ENCODE measurements around the gene AKNA. TPM values are rescaled to one million over a fixed set of nuclear protein-coding genes. Genes with fewer than 3 reads are reported as not detected.

The AKNA gene
- 98.1 TPM for total RNA-seq (2013)
- polyA plus RNA-seq (100 to 1,000 TPM in 1 of 3 donors, 1 to 10 TPM in 2; 3.3 to 147 (median 7.3) TPM), polyA minus RNA-seq (162 and 238 TPM in 2 replicates), total RNA-seq (34.3 to 263 (median 181) reads per million in 11 experiments)

GRCh38 chr9:114387680-114388356 lies at the start of gene AKNA:
Gene AKNA, minus strand, starts transcription at chr9:114387982. Its CDS starts 6,649 bp downstream, at chr9:114381333.
- Mint-ChIP-seq H3K36me3 (peaks cover 44 to 69% of the 10 kb centered on the region in 2 donors), H3K27me3 (ENCODE audit: low read depth in 3 of 3) (peaks cover 0 to 2% (median 0%) of the 10 kb centered on the region in 3 donors), H3K9me3 (peaks cover 0 to 3% (median 0%) of the 10 kb centered on the region in 7 donors), H3K4me1 (peaks cover 77% of the 10 kb centered on the region), H3K27ac (peak within 1 kb of the TSS; percentile 96 to 100 (median 99)), H3K4me3 (peak within 1 kb of the TSS; percentile 97 to 98)
- H3K4me1 ChIP-seq (ENCODE audit: control insufficient read depth in 1 of 2, insufficient read depth in 2 of 2, low read length in 2 of 2) = peaks cover 67 to 79% of the 10 kb centered on the region in 2 donors
- DNase-seq = peak; percentile 48 to 56 (median 49)
- peak within 1 kb of the TSS; percentile 68 to 89 (median 88) for H3K4me3 ChIP-seq (replicated peaks in 1 of 3; ENCODE audit: low read depth in 2 of 3, low read length in 3 of 3)
- H2AFZ ChIP-seq (ENCODE audit: insufficient read depth, low read depth, low read length, poor library complexity, severe bottlenecking) = peak within 1 kb of the TSS; percentile 57
- no peaks in the 10 kb centered on the region for H3K9me3 ChIP-seq (replicated peaks in 1 of 2; ENCODE audit: control insufficient read depth in 1 of 2, insufficient read depth in 1 of 2, low read length in 2 of 2)
- WGBS (ENCODE audit: insufficient coverage) = under 1% methylated on average over 21 of the region's 25 CpGs
- peak within 1 kb of the TSS; percentile 98 to 100 for H3K27ac ChIP-seq (ENCODE audit: low read depth in 1 of 2, low read length in 2 of 2)
- no peaks in the 10 kb centered on the region for H3K27me3 ChIP-seq (ENCODE audit: control insufficient read depth in 2 of 2, insufficient read depth in 2 of 2, low read length in 2 of 2)
- intact Hi-C loops (cut with micrococcal nuclease) = loop anchor here (1.0 to 5.0 kb wide), 4 partner anchors 9 to 41 kb away; no protein-coding TSS in a partner anchor
- H3K4me2 ChIP-seq (replicated peaks; ENCODE audit: extremely low read depth, low read length, poor library complexity, severe bottlenecking) = peak within 1 kb of the TSS; percentile 81
- no peak for TF ChIP-seq CTCF (IDR thresholded peaks at IDR 0.05)
- peaks cover 52% of the 10 kb centered on the region for H4K20me1 ChIP-seq (ENCODE audit: insufficient read depth, low read length)
- H3K36me3 ChIP-seq (replicated peaks in 1 of 2; ENCODE audit: control insufficient read depth in 1 of 2, insufficient read depth in 2 of 2, low read length in 2 of 2) = peaks cover 4 to 21% of the 10 kb centered on the region in 2 donors
- H3K79me2 ChIP-seq (ENCODE audit: insufficient read depth, low read length) = peaks cover 99% of the 10 kb centered on the region
- H3K9ac ChIP-seq (ENCODE audit: insufficient read depth, low read length, poor library complexity, severe bottlenecking) = peak within 1 kb of the TSS; percentile 87

GRCh38 chr9:114437401-114437893 lies 49.7 kb upstream of the AKNA start:
- H3K36me3 Mint-ChIP-seq = no peaks in the 10 kb centered on the region
- H3K27me3 Mint-ChIP-seq (ENCODE audit: low read depth in 3 of 3) = no peaks in the 10 kb centered on the region
- no peaks in the 10 kb centered on the region for H3K9me3 Mint-ChIP-seq
- Histone ChIP-seq H3K9me3 (replicated peaks in 1 of 2; ENCODE audit: control insufficient read depth in 1 of 2, insufficient read depth in 1 of 2, low read length in 2 of 2) (no peaks in the 10 kb centered on the region), H4K20me1 (ENCODE audit: insufficient read depth, low read length) (no peaks in the 10 kb centered on the region), H3K36me3 (replicated peaks in 1 of 2; ENCODE audit: control insufficient read depth in 1 of 2, insufficient read depth in 2 of 2, low read length in 2 of 2) (no peaks in the 10 kb centered on the region), H3K4me1 (ENCODE audit: control insufficient read depth in 1 of 2, insufficient read depth in 2 of 2, low read length in 2 of 2) (no peaks in the 10 kb centered on the region), H3K27me3 (ENCODE audit: control insufficient read depth in 2 of 2, insufficient read depth in 2 of 2, low read length in 2 of 2) (no peaks in the 10 kb centered on the region), H3K4me2 (replicated peaks; ENCODE audit: extremely low read depth, low read length, poor library complexity, severe bottlenecking) (no peak overlapping the region), H3K4me3 (replicated peaks in 1 of 3; ENCODE audit: low read depth in 2 of 3, low read length in 3 of 3) (no peak overlapping the region), H3K79me2 (ENCODE audit: insufficient read depth, low read length) (no peaks in the 10 kb centered on the region), H3K27ac (ENCODE audit: low read depth in 1 of 2, low read length in 2 of 2) (no peak overlapping the region), H3K9ac (ENCODE audit: insufficient read depth, low read length, poor library complexity, severe bottlenecking) (no peak overlapping the region), H2AFZ (ENCODE audit: insufficient read depth, low read depth, low read length, poor library complexity, severe bottlenecking) (no peak overlapping the region)
- no peaks in the 10 kb centered on the region for H3K4me1 Mint-ChIP-seq
- intact Hi-C loops (cut with micrococcal nuclease) = loop anchor here in 1 of 2 donors (10.0 kb wide), 1 partner anchor 217 kb away; the partner anchor contains the start of gene TEX53
- no peak overlapping the region for H3K27ac Mint-ChIP-seq
- no peak for DNase-seq
- no peak for TF ChIP-seq CTCF (IDR thresholded peaks at IDR 0.05)
- WGBS (ENCODE audit: insufficient coverage) = 100% methylated on average over 2 of the region's 2 CpGs
- H3K4me3 Mint-ChIP-seq = no peak overlapping the region
